ENCODE data around the gene MOB3A.
A peak's percentile ranks its signal among the peaks of the same experiment; 100 is the strongest.

MOB3A gene

DNA sequence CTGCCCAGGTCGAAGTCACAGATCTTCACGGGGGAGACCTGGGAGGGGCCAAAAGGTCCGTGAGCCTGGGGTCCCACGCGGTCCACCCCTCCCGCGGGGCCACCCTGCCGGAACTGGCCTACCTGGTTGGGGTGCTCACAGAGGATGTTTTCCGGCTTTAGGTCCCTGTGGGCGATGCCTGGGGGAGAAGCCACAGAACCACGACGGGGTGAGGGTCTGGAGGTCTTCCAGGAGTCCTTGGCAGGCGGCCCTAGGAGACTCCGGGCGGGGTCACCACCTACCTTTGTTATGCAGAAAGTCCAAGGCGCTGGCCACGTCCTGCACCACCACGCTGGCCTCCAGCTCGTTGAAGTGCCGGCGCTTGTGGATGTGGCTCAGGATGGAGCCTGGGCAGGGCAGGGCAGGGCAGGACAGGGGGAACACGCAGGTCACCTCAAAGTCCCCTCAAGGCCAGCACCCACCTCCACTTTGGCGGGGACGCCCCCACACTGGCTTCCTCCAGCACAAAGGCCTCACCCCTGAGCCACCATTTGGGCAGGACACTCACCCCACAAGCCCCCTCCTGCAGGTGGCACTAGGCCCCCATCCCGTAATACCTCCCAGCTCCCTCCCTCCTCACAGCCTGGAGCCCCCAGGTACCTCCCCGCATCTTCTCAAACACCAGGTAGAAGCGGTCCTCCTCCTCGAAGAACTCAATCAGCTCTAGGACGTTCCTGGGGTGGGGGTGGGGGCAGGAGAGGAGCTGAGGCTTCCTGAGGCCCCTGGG is 53.5 kb downstream of the MOB3A start:
- H3K27me3 ChIP-seq (replicated peaks; ENCODE audit: insufficient read depth, low read length), result no peaks in the 10 kb centered on the region
- peaks cover 20% of the 10 kb centered on the region for H3F3A ChIP-seq (ENCODE audit: insufficient read depth, low read length)
- peak overlapping the region; percentile 64 for H3K4me3 ChIP-seq (ENCODE audit: low read length)
- H3K79me2 ChIP-seq (ENCODE audit: low read length), result peaks cover 66% of the 10 kb centered on the region
- peaks cover 21% of the 10 kb centered on the region for H3K4me1 ChIP-seq (ENCODE audit: low read length)
- peak overlapping the region; percentile 56 for H3K9ac ChIP-seq (ENCODE audit: low read length)
- no peaks in the 10 kb centered on the region for H3K9me2 ChIP-seq (replicated peaks; ENCODE audit: insufficient read depth, low read length)
- no peak for DNase-seq
- H2AFZ ChIP-seq (ENCODE audit: low read length), result peak overlapping the region; percentile 65; the same call in 1 of the 2 replicates
- peak overlapping the region; percentile 55; the same call in 1 of the 2 replicates for H3K27ac ChIP-seq (ENCODE audit: low read length)
- 0 out of 2 replicates have a peak, but pooled peaks cover 3% of the 10 kb centered on the region for H3K36me3 ChIP-seq (replicated peaks; ENCODE audit: insufficient read depth, low read length)
- no peaks in the 10 kb centered on the region for H3K9me3 ChIP-seq (replicated peaks; ENCODE audit: insufficient read depth, low read length)
- TF ChIP-seq EZH2 (optimal IDR thresholded peaks at IDR 0.05; ENCODE audit: low read depth, low read length) (no peak), EZH2phosphoT487 (IDR thresholded peaks at IDR 0.05; ENCODE audit: low read length) (no peak)
- TF ChIP-seq, protein P1, sequence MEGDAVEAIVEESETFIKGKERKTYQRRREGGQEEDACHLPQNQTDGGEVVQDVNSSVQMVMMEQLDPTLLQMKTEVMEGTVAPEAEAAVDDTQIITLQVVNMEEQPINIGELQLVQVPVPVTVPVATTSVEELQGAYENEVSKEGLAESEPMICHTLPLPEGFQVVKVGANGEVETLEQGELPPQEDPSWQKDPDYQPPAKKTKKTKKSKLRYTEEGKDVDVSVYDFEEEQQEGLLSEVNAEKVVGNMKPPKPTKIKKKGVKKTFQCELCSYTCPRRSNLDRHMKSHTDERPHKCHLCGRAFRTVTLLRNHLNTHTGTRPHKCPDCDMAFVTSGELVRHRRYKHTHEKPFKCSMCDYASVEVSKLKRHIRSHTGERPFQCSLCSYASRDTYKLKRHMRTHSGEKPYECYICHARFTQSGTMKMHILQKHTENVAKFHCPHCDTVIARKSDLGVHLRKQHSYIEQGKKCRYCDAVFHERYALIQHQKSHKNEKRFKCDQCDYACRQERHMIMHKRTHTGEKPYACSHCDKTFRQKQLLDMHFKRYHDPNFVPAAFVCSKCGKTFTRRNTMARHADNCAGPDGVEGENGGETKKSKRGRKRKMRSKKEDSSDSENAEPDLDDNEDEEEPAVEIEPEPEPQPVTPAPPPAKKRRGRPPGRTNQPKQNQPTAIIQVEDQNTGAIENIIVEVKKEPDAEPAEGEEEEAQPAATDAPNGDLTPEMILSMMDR (IDR thresholded peaks at IDR 0.05; ENCODE audit: low read length), result no peak
- no peaks in the 10 kb centered on the region for H4K20me1 ChIP-seq (ENCODE audit: insufficient read depth, low read length)
- peak overlapping the region; percentile 98 for H3K4me2 ChIP-seq (ENCODE audit: low read depth, low read length)

DNA sequence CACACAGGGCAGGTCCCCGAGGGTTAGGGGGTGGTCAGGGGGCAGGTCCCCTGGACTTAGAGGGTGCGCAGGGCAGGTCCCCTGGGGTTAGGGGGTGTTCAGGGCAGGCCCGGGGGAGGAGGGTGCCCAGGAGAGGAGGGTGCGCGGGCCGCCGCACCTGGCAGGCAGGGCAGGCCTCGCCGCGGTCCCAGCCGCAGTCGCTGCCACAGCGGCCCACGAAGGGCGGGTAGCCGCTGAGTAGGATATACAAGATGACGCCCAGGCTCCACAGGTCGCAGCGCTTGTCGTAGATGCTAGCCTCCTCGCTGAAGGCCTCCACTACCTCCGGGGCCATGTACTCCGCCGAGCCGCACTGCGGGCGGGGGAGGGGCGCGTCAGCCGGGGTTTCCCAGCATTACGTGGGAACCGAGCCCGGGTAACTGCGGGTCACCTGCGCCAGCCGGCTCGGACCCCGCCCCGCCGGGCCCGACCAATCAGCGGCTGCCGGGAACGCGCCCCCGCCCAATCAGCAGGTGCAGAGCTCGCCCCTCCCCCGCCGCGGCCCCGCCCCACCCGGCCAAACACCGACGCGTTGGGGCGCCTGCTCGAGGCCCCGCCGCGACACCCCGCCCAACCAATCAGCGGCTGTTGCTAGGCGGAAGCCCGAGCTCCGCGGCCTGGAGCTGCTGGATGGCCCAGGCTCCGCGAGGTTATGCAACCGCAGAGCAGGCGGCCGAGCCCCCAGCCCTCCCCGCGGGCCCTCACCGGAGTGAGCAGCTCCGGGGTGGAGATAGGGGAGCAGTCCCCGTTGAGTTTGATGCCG is 54.2 kb downstream of the MOB3A start:
- 0 out of 2 replicates have a peak, but pooled peaks cover 3% of the 10 kb centered on the region for H3K36me3 ChIP-seq (replicated peaks; ENCODE audit: insufficient read depth, low read length)
- no peaks in the 10 kb centered on the region for H3K9me3 ChIP-seq (replicated peaks; ENCODE audit: insufficient read depth, low read length)
- peaks cover 27% of the 10 kb centered on the region for H3K4me1 ChIP-seq (ENCODE audit: low read length)
- H3K79me2 ChIP-seq (ENCODE audit: low read length), result peaks cover 58% of the 10 kb centered on the region
- H3F3A ChIP-seq (ENCODE audit: insufficient read depth, low read length), result peaks cover 26% of the 10 kb centered on the region
- H3K4me2 ChIP-seq (ENCODE audit: low read depth, low read length), result peak overlapping the region; percentile 98
- DNase-seq, result peak; percentile 99
- no peaks in the 10 kb centered on the region for H3K9me2 ChIP-seq (replicated peaks; ENCODE audit: insufficient read depth, low read length)
- H3K4me3 ChIP-seq (ENCODE audit: low read length), result peak overlapping the region; percentile 85
- H3K27ac ChIP-seq (ENCODE audit: low read length), result peak overlapping the region; percentile 78; the same call in 1 of the 2 replicates
- no peaks in the 10 kb centered on the region for H4K20me1 ChIP-seq (ENCODE audit: insufficient read depth, low read length)
- TF ChIP-seq EZH2 (optimal IDR thresholded peaks at IDR 0.05; ENCODE audit: low read depth, low read length) (no peak), EZH2phosphoT487 (IDR thresholded peaks at IDR 0.05; ENCODE audit: low read length) (no peak)
- TF ChIP-seq, protein P1 (IDR thresholded peaks at IDR 0.05; ENCODE audit: low read length), result no peak
- peak overlapping the region; percentile 89 for H3K9ac ChIP-seq (ENCODE audit: low read length)
- H3K27me3 ChIP-seq (replicated peaks; ENCODE audit: insufficient read depth, low read length), result no peaks in the 10 kb centered on the region
- peak overlapping the region; percentile 65; the same call in 1 of the 2 replicates for H2AFZ ChIP-seq (ENCODE audit: low read length)

DNA sequence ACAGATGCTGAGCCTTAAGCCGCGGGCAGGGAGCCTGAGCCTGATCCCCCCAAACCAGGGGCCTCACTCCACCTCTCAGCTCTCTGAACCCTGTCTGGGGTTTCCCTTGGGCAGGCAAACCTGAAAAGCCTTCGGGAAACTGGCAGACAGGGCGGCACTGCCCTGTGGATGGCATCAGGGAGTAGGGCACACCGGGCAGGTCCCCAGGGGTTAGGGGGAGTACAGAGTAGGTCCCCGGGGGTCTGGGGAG is 54.8 kb downstream of the MOB3A start:
- peaks cover 27% of the 10 kb centered on the region for H3K4me1 ChIP-seq (ENCODE audit: low read length)
- no peaks in the 10 kb centered on the region for H4K20me1 ChIP-seq (ENCODE audit: insufficient read depth, low read length)
- H3K9ac ChIP-seq (ENCODE audit: low read length), result peak overlapping the region; percentile 89
- peak overlapping the region; percentile 85 for H3K4me3 ChIP-seq (ENCODE audit: low read length)
- peak overlapping the region; percentile 96 for H3K4me2 ChIP-seq (ENCODE audit: low read depth, low read length)
- H3K36me3 ChIP-seq (replicated peaks; ENCODE audit: insufficient read depth, low read length), result 0 out of 2 replicates have a peak, but pooled peaks cover 3% of the 10 kb centered on the region
- peaks cover 26% of the 10 kb centered on the region for H3F3A ChIP-seq (ENCODE audit: insufficient read depth, low read length)
- TF ChIP-seq, protein P1 (IDR thresholded peaks at IDR 0.05; ENCODE audit: low read length), result no peak
- TF ChIP-seq EZH2 (optimal IDR thresholded peaks at IDR 0.05; ENCODE audit: low read depth, low read length) (no peak), EZH2phosphoT487 (IDR thresholded peaks at IDR 0.05; ENCODE audit: low read length) (no peak)
- H2AFZ ChIP-seq (ENCODE audit: low read length), result no peak overlapping the region
- peaks cover 53% of the 10 kb centered on the region for H3K79me2 ChIP-seq (ENCODE audit: low read length)
- no peaks in the 10 kb centered on the region for H3K9me3 ChIP-seq (replicated peaks; ENCODE audit: insufficient read depth, low read length)
- no peaks in the 10 kb centered on the region for H3K27me3 ChIP-seq (replicated peaks; ENCODE audit: insufficient read depth, low read length)
- H3K27ac ChIP-seq (ENCODE audit: low read length), result peak overlapping the region; percentile 78; the same call in 1 of the 2 replicates
- no peak for DNase-seq
- H3K9me2 ChIP-seq (replicated peaks; ENCODE audit: insufficient read depth, low read length), result no peaks in the 10 kb centered on the region
